WTC11 (cell line): Measurements from ENCODE around the gene CHPF. TPM values are rescaled to one million over a fixed set of nuclear protein-coding genes. Genes with fewer than 3 reads are reported as not detected.
A peak's percentile ranks its signal among the peaks of the same experiment; 100 is the strongest.

Experiments used
- ATAC-seq: fragments of 200-7000 bp; cut with Tn5 transposase; 2 replicates; pipeline ENCODE4 v1.10.0; 2021; ENCODE audit warnings: mild to moderate bottlenecking, moderate library complexity
- CTCF ChIA-PET: fragments of 300-600 bp; sonication (Branson Sonifier 250); formaldehyde crosslinking; loops from one replicate; lab custom pipeline; 2021; ENCODE audit warnings: antibody characterized with exemption; lab: Charles Lee
- POLR2A ChIA-PET: fragments of 350-600 bp; sonication (Branson Sonifier 250); formaldehyde crosslinking; loops from one replicate; lab custom pipeline; 2021; ENCODE audit warnings: antibody characterized with exemption; lab: Charles Lee
- DNase-seq: peaks from one replicate; pipeline ENCODE4 v3.0.0; 2021; ENCODE audit warnings: low spot score
- H3K27ac Mint-ChIP-seq: 2 replicates; pipeline ENCODE4 v1.8.0; 2021; ENCODE audit warnings: mixed read lengths
- H3K27me3 Mint-ChIP-seq: 2 replicates; pipeline ENCODE4 v1.8.0; 2021; ENCODE audit warnings: low read depth, mild to moderate bottlenecking, moderate library complexity, mixed read lengths
- H3K36me3 Mint-ChIP-seq: 2 replicates; pipeline ENCODE4 v1.8.0; 2021; ENCODE audit warnings: mixed read lengths
- H3K4me1 Mint-ChIP-seq: 2 replicates; pipeline ENCODE4 v1.8.0; 2022; ENCODE audit warnings: mixed read lengths
- H3K4me3 Mint-ChIP-seq: 2 replicates; pipeline ENCODE4 v1.8.0; 2021; ENCODE audit warnings: mild to moderate bottlenecking, moderate library complexity, mixed read lengths
- H3K9me3 Mint-ChIP-seq: 2 replicates; pipeline ENCODE4 v1.8.0; 2021; ENCODE audit warnings: mixed read lengths
- ATF1 ChIP-seq: sonication (generic); formaldehyde crosslinking; IDR thresholded peaks from 2 replicates; pipeline ENCODE4 v1.8.1; 2023; ENCODE audit warnings: mild to moderate bottlenecking, moderate library complexity, missing genetic modification reagents
- ATF6 ChIP-seq: sonication (generic); formaldehyde crosslinking; IDR thresholded peaks from 2 replicates; pipeline ENCODE4 v1.8.1; 2023; ENCODE audit warnings: mild to moderate bottlenecking, missing genetic modification reagents
- CBFB ChIP-seq: sonication (generic); formaldehyde crosslinking; IDR thresholded peaks from 2 replicates; pipeline ENCODE4 v1.8.1; 2022; ENCODE audit warnings: mild to moderate bottlenecking, low read depth, missing genetic modification reagents
- CDX4 ChIP-seq: fragments of 250-450 bp; sonication (Bioruptor Pico); IDR thresholded peaks from 2 replicates; pipeline ENCODE4 v1.9.0; 2021; ENCODE audit warnings: moderate library complexity, mild to moderate bottlenecking, inconsistent platforms, borderline replicate concordance
- CTCF ChIP-seq: fragments of 200-600 bp; IDR thresholded peaks from 2 replicates; pipeline ENCODE4 v1.8.0; 2022; ENCODE audit warnings: antibody characterized with exemption
- E2F5 ChIP-seq: sonication (generic); formaldehyde crosslinking; IDR thresholded peaks from 2 replicates; pipeline ENCODE4 v1.8.1; 2022; ENCODE audit warnings: mild to moderate bottlenecking, moderate library complexity, missing genetic modification reagents
- FOXP4 ChIP-seq: sonication (generic); formaldehyde crosslinking; IDR thresholded peaks from 2 replicates; pipeline ENCODE4 v1.8.0; 2022; ENCODE audit warnings: mild to moderate bottlenecking, missing genetic modification reagents
- HMGA2 ChIP-seq: fragments of 250-450 bp; sonication (Bioruptor Pico); IDR thresholded peaks from 2 replicates; pipeline ENCODE4 v1.4.0; 2021; ENCODE audit warnings: mild to moderate bottlenecking, moderate library complexity
- IRF2 ChIP-seq: sonication (generic); formaldehyde crosslinking; IDR thresholded peaks from 2 replicates; pipeline ENCODE4 v1.8.0; 2022; ENCODE audit warnings: low read depth, missing genetic modification reagents, borderline replicate concordance
- JUN ChIP-seq: sonication (generic); formaldehyde crosslinking; IDR thresholded peaks from 2 replicates; pipeline ENCODE4 v1.8.0; 2023; ENCODE audit warnings: mild to moderate bottlenecking, missing genetic modification reagents
- NFATC4 ChIP-seq: fragments of 250-450 bp; sonication (Bioruptor Pico); IDR thresholded peaks from 2 replicates; pipeline ENCODE4 v1.9.0; 2021; ENCODE audit warnings: mild to moderate bottlenecking
- NFYB ChIP-seq: sonication (generic); formaldehyde crosslinking; conservative IDR thresholded peaks from 2 replicates; pipeline ENCODE4 v1.8.0; 2022; ENCODE audit warnings: low read depth, missing genetic modification reagents
- STAT6 ChIP-seq: sonication (generic); formaldehyde crosslinking; conservative IDR thresholded peaks from 2 replicates; pipeline ENCODE4 v1.8.1; 2023; ENCODE audit warnings: mild to moderate bottlenecking, low read depth, missing genetic modification reagents, moderate library complexity
- TEAD1 ChIP-seq: sonication (generic); formaldehyde crosslinking; IDR thresholded peaks from 2 replicates; pipeline ENCODE4 v1.8.0; 2022; ENCODE audit warnings: mild to moderate bottlenecking, missing genetic modification reagents
- USF1 ChIP-seq: sonication (generic); formaldehyde crosslinking; IDR thresholded peaks from 2 replicates; pipeline ENCODE4 v1.8.0; 2022; ENCODE audit warnings: mild to moderate bottlenecking, missing genetic modification reagents
- ZNF281 ChIP-seq: sonication (generic); formaldehyde crosslinking; IDR thresholded peaks from 2 replicates; pipeline ENCODE4 v1.8.0; 2023; ENCODE audit warnings: mild to moderate bottlenecking, missing genetic modification reagents
- ZNF416 ChIP-seq: fragments of 250-450 bp; sonication (Bioruptor Pico); IDR thresholded peaks from 2 replicates; pipeline ENCODE4 v1.9.0; 2021; ENCODE audit warnings: mild to moderate bottlenecking, inconsistent platforms
- total RNA-seq: library from RNA; stranded (reverse); gene quantifications from 3 replicates; pipeline ENCODE4 v1.2.3, GENCODE V29; 2021

The CHPF gene
- total RNA-seq, 1 experiment from 2014 or later = 97.0 TPM

- TF ChIP-seq ZNF281 (CRISPR knock-in tag) (no peak), NFYB (CRISPR knock-in tag) (no peak), USF1 (CRISPR knock-in tag) (no peak), CDX4 (CRISPR knock-in tag) (no peak)
These were observed 41.8 kb downstream of the CHPF start (continued) for GRCh38 chr2:219501849-219502248.

- peak overlapping the region; percentile 6; the same call in 1 of the 2 replicates for H3K27ac Mint-ChIP-seq
- CTCF ChIA-PET = interaction anchor here (1.0 to 35.9 kb wide), 9 partner anchors 9 to 97 kb away, joined by 5 to 2316 read pairs (median 45); partner anchors contain the start of genes ASIC4, CHPF, SPEG and TMEM198
- H3K9me3 Mint-ChIP-seq = no peaks in the 10 kb centered on the region
- peaks cover 14% of the 10 kb centered on the region for H3K36me3 Mint-ChIP-seq
- ATAC-seq (no peak), DNase-seq (no peak)
- peaks cover 34% of the 10 kb centered on the region for H3K27me3 Mint-ChIP-seq
- H3K4me1 Mint-ChIP-seq = peaks cover 53% of the 10 kb centered on the region
- POLR2A ChIA-PET = interaction anchor here (0.6 kb wide), 1 partner anchor 9 kb away, joined by 3 read pairs; no protein-coding TSS in a partner anchor
- TF ChIP-seq CTCF (0 out of 2 replicates have a peak, but pooled peaks have one; percentile 25), HMGA2 (no peak), CBFB (CRISPR knock-in tag) (no peak), TEAD1 (no peak)
- TF ChIP-seq, all 79 proteins: peak for 1
- H3K4me3 Mint-ChIP-seq = peak overlapping the region; percentile 98
These were observed 43.5 kb downstream of the CHPF start for GRCh38 chr2:219500135-219500534.

GRCh38 chr2:219499555-219499954, 44.1 kb downstream of the CHPF start:
- no peak for ATAC-seq
- no peak for DNase-seq
- Mint-ChIP-seq H3K27me3 (peaks cover 40% of the 10 kb centered on the region), H3K4me3 (peak overlapping the region; percentile 98), H3K4me1 (peaks cover 53% of the 10 kb centered on the region), H3K9me3 (no peaks in the 10 kb centered on the region), H3K27ac (no peak overlapping the region), H3K36me3 (peaks cover 11% of the 10 kb centered on the region)
- POLR2A ChIA-PET = interaction anchor here (0.6 kb wide), 1 partner anchor 10 kb away, joined by 3 read pairs; no protein-coding TSS in a partner anchor
- CTCF ChIA-PET = interaction anchor here (1.0 to 35.9 kb wide), 10 partner anchors 8 to 111 kb away, joined by 3 to 2316 read pairs (median 34); partner anchors contain the start of genes ASIC4, CHPF, SPEG and TMEM198
- no peak for TF ChIP-seq E2F5 (CRISPR knock-in tag)
- no peak for TF ChIP-seq CBFB (CRISPR knock-in tag)
- TF ChIP-seq IRF2 (CRISPR knock-in tag) = no peak
- no peak for TF ChIP-seq JUN (CRISPR knock-in tag)
- no peak for TF ChIP-seq FOXP4 (CRISPR knock-in tag)
- TF ChIP-seq USF1 (CRISPR knock-in tag) = no peak
- no peak for TF ChIP-seq HMGA2
- no peak for TF ChIP-seq ATF1 (CRISPR knock-in tag)
- no peak for TF ChIP-seq ZNF416
- TF ChIP-seq STAT6 (CRISPR knock-in tag) = no peak
- no peak for TF ChIP-seq ATF6
- TF ChIP-seq NFATC4 = no peak
